Neural cell (in vitro differentiated cells): Measurements from ENCODE around the gene OARD1.

Experiments used
- EZH2 ChIP-seq: fragments of 200-600, 300-800 bp; shearing (Covaris generic), sonication (generic); IDR thresholded peaks from 2 replicates; pipeline ENCODE4 v1.6.1; 2014; ENCODE audit warnings: antibody characterized with exemption, low read length, borderline replicate concordance, mild to moderate bottlenecking; ENCODE audit not compliant: insufficient read depth, poor library complexity, severe bottlenecking
- RAD21 ChIP-seq: fragments of 450-650 bp; conservative IDR thresholded peaks from 2 replicates; pipeline ENCODE4 v1.6.1; 2014; ENCODE audit warnings: antibody characterized with exemption, mild to moderate bottlenecking, moderate library complexity
- TAF1 ChIP-seq: IDR thresholded peaks from 2 replicates; pipeline ENCODE4 v1.6.1; 2012; ENCODE audit warnings: low read depth
- TF ChIP-seq, protein P1 (sequence below): fragments of 450-650 bp; IDR thresholded peaks from 2 replicates; pipeline ENCODE4 v1.5.1; 2014; ENCODE audit warnings: antibody characterized with exemption, mild to moderate bottlenecking, moderate library complexity; ENCODE audit not compliant: poor library complexity, severe bottlenecking

DNA sequence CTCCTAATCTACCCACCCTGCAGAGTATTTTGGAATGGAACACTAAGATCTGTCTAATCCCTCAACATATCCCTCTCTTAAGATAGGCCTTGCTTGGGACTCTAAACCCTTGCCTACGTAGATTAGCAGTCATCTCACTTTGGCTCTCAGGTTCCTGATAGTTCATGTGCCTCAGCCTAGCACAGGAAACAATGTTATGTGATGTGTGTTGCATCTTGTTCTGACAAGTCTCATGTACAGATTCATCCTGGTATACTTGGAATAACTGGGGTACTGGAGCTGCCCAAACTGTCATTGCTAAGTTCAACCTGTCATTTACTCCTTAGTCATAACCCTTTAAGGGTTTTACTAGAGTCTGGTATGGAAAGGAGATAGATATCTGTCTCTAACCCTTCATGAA, 47.9 kb upstream of the OARD1 start:
- TF ChIP-seq TAF1 (no peak), EZH2 (no peak), RAD21 (no peak)
- TF ChIP-seq, protein P1, sequence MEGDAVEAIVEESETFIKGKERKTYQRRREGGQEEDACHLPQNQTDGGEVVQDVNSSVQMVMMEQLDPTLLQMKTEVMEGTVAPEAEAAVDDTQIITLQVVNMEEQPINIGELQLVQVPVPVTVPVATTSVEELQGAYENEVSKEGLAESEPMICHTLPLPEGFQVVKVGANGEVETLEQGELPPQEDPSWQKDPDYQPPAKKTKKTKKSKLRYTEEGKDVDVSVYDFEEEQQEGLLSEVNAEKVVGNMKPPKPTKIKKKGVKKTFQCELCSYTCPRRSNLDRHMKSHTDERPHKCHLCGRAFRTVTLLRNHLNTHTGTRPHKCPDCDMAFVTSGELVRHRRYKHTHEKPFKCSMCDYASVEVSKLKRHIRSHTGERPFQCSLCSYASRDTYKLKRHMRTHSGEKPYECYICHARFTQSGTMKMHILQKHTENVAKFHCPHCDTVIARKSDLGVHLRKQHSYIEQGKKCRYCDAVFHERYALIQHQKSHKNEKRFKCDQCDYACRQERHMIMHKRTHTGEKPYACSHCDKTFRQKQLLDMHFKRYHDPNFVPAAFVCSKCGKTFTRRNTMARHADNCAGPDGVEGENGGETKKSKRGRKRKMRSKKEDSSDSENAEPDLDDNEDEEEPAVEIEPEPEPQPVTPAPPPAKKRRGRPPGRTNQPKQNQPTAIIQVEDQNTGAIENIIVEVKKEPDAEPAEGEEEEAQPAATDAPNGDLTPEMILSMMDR: no peak
